Right renal pelvis (tissue), 4 donors: ENCODE measurements around the gene GPX3. TPM values are rescaled to one million over a fixed set of nuclear protein-coding genes. Genes with fewer than 3 reads are reported as not detected.

ENCODE experiments used
- DNase-seq, 4 donors: peaks; one replicate each; pipeline ENCODE4 v3.0.0-alpha.2; 2013; ENCODE audit warnings: low read depth in 4 of 4, low spot score in 3 of 4, missing footprints in 1 of 4
- polyA plus RNA-seq, 4 donors: library from polyadenylated mRNA; unstranded; fragments of 120-200 nt; gene quantifications; one replicate each; pipeline ENCODE4 v1.2.1, GENCODE V29; 2013; ENCODE audit not compliant: insufficient read length in 4 of 4

Gene GPX3
- polyA plus RNA-seq, 4 donors = 1,069 to 1,625 (median 1,367) TPM

GRCh38 chr5:151031554-151031953 lies 11.2 kb downstream of the GPX3 start:
- no peak for DNase-seq

DNA sequence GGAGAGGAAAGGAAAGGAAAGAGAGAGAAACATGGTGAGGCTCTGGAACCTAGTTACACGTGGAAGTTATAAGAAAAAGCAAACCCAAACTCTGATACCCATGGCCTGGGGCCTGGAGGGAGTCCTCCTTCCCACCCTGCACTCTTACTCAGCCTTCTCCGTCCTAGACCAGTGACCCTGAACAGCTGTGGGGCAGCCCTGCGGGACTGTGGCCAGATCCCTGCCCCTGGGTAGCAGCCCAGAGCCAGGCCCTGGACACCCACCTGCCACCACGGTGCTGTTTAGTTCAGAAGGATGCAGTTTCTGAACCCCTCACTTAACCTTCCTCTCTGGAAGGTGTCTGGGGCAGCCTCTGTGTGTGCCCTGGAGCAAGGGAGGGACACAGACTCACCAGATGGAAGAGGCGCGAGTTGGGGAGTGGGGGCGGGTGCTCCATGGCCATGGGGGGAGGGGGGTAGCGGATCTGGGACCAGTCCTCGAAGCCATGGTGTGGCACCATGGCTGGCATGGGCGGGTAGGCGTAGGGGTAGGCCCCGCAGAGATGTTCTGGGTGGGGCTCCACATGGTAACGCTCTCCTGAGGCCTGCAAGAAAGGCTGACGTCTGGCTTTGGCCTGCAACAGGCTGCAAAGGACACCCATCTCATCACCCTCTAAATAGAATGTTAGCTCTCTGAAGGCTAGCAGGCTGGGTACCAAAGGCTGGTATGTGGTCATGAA lies 13.0 kb downstream of the GPX3 start:
- DNase-seq = no peak

- DNase-seq = no peak
These were observed 14.3 kb downstream of the GPX3 start for GRCh38 chr5:151034422-151035379.

- peak in 1 of 4 donors; percentile 42 for DNase-seq
These were observed 16.2 kb downstream of the GPX3 start for GRCh38 chr5:151036556-151036955.

GRCh38 chr5:151037561-151038411 lies 17.4 kb downstream of the GPX3 start:
- DNase-seq = peak in 1 of 4 donors; percentile 35

DNA sequence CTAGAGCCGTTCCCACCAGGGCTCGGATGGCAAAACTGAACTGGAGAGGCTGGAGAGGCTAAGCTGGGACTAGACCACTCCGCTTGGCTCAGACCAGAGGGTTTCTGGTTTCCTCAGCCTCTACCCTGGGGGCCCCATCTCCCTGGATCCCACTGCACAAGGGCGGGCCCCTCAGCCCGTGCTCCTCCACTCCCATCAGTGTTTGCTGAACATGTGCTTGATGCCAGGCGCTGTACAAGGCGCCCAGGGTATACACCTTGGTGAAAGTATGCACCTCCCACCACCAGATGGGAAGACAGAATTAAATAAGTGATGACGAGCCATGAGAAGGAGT lies 18.0 kb downstream of the GPX3 start:
- no peak for DNase-seq

DNA sequence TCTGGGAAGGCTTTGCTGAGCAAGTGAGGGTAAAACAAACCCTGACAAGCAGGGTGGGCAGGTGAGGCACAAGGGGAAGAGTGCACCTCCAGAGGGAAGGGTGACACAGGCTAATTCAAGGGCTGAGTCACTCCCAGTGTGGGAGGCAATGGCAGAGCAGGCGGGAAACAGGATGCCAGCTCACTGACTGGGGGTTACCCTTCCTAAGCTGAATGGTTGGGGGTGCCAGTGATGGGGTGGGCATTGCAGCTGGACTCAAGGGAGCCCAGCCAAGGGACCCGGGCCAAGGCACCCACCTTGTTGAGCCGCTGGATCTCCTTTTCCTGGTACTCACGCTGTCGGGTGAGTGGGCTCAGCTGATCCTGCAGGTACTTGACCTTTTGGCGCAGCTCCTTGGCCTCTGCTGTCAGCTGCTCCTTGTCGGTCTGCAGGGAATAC lies 18.4 kb downstream of the GPX3 start:
- DNase-seq = no peak

DNA sequence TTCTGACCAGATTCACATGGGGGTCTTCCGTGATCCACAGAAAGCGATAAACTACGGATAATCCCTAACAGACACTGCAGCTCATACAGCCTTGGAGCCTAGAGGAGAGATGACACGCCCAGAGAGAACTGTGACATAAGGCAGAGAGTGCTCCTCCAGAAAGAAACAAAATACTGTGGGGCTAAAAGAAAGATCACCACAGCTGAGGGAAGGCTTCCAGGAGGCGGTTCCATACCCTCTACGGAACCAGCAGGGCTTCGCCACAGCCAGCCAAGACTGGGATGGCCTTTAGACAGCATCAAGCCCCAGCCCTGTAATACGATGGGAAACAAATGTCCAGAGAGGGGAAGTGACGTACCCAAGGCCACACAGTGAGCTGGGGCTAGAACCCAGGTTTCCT lies 19.3 kb downstream of the GPX3 start:
- DNase-seq = no peak

DNA sequence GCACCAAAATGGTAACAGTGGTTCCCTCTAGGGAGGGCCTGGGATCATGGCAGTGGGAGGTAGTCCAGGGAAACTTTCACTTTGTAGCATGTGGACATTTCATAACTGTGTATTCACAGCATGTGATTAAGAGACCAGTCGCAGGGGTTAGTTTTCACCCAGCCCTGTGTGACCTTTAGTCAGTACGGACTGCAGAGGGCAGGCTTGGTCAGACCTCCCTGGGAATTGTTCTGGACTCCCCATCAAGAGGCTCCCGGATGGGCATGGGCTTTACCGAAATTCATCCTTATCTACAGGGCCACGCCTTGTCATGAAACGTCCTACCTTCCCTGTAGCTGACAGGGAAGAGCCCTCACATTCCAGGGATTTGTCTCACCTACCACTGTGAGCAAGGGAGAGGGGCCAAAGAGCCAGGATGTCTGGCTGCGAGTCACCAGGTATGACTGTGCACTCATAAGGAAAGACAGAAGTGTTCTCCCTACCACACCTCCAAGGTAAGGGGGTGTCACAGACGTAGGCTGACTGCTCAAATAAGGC lies 19.9 kb downstream of the GPX3 start:
- no peak for DNase-seq

DNA sequence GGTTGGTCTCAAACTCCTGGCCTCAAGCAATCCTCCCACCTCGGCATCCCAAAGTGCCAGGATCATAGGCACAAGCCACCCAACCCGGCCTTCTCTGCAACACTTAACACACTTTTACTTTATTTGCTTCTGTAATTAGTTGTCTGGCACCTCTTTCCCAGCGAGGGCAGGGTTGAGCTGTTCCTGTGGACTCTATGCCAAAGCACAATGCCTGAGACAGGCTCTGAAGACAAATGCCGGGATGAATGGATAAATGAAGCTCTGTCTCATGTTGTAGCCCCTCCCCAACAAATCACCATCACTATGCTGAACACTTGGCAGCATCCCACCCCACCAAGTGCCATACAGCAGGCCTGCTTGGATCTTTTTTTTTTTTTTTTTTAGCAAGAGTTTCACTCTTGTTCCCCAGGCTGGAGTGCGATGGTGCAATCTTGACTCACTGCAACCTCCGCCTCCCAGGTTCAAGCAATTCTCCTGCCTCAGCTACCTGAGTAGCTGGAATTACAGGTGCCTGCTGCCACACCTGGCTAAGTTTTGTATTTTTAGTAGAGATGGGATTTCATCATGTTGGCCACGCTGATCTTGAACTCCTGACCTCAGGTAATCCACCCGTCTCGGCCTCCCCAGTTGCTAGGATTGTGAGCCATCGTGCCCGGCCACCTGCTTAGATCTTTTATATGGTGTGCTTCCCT lies 21.3 kb downstream of the GPX3 start:
- no peak for DNase-seq

- DNase-seq = no peak
These were observed 22.2 kb downstream of the GPX3 start for GRCh38 chr5:151042453-151043093.

GRCh38 chr5:151047814-151048425 lies 27.5 kb downstream of the GPX3 start:
- no peak for DNase-seq

GRCh38 chr5:151048526-151048925 lies 28.1 kb downstream of the GPX3 start:
- DNase-seq = no peak

DNA sequence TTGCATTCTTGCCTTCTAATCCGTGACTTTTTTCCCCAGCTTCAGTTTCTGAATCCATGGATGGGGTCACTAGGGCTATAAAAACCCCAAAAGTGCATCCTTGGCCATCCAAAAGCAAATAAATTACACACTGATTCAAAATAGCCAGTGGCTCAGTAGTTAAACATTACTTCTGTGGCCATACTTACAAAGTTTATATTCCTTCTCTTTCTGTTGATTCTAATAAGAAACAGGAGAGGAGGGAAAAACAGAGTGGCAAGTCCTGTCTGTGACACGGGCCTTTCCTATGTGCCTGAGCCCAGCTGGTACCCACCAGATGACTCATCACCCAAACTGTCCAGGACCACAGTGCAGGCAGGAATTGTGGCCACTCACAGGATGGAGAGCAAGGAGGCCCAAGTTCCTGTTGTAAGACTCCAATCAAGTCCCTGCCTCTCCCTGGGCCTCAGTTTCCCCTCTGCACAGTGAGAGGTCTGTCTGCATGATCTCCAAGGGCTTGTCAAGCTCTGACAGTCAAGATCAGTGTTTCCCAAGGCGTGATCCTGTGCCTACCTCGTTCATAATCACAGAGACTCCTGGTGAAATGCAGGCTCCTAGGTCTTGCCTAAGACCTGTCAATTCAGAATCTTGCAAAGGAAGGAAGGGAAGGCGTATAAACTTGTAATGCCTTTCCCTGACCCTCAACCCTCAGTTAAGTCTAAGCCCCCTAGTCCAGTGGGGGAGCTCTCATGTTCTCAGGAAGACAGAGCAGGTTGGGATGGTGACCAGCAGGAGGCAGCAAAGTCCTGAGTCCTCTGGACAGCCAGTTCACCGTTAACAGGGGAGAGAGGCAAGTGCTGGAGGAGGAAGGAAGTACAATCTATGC lies 30.9 kb downstream of the GPX3 start:
- peak in 3 of 4 donors; percentile 50 to 61 (median 58) for DNase-seq

- DNase-seq = no peak
These were observed 31.7 kb downstream of the GPX3 start for GRCh38 chr5:151051931-151052608.

DNA sequence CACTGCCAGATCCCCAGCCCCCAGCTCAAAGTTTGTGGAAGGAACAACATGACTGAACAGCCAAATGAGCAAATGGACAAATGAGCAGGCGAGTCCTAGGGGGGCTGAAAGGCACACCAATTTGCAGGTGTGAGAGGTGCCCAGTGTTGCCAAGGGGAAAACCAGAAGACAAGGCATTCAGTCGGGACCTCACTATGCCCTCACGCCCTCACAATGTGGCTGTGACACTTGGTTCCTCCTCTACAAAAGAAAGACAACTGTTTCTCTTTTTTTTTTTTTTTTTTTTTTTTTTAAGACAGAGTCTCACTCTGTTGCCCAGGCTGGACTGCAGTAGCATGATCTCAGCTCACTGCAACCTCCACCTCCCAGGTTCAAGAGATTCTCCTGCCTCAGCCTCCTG lies 32.4 kb downstream of the GPX3 start:
- no peak for DNase-seq

DNA sequence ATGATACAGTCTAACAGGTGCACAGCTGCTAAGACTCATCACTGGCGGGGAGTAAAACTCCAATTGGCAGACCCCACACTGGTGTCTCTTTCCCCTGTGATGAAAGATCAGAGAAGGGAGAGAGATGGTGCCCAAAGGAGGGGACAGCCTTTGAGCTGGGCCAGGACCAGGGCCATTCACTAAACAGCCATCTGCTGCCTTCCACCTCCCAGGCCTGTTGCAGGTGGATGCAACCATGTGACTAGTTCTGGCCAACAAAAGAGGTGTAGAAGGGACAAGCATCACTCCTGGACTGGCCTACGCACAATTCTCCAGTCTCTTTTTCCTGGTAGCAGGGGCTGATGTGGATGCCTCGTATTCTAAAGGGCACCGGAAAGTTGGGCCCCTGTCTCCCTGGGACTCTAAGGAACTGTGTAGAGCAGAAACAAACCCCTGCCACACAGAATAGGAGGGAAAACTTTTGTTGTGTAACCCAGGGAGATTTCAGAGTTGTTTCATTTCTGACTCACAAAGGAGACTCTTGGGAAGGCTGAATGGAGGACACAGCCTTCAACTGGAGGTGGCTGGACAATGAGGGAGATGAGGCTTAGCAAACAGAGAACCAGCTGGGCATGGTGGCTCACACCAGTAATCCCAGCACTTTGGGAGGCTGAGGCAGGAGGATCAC lies 33.5 kb downstream of the GPX3 start:
- no peak for DNase-seq
